IMR-90 (cell line): Measurements from ENCODE around the gene TMEM181. TPM values are rescaled to one million over a fixed set of nuclear protein-coding genes. Genes with fewer than 3 reads are reported as not detected.

ENCODE experiments used
- ATAC-seq: fragments of 200-7000 bp; cut with Tn5 transposase; 2 replicates; pipeline ENCODE4 v1.9.1; 2020; ENCODE audit warnings: low read depth, mild to moderate bottlenecking, moderate library complexity
- BruUV-seq: library from RNA; stranded (reverse); fragments of 400-500 nt; replicated peaks from 2 replicates; lab custom pipeline; 2021; lab: Mats Ljungman, UMichigan
- CTCF ChIA-PET: fragments of 300-600 bp; formaldehyde crosslinking; extraction: SDS; loops from one replicate; lab custom pipeline; 2021; ENCODE audit warnings: antibody characterized with exemption; lab: Yijun Ruan, JAX
- POLR2A ChIA-PET: fragments of 300-600 bp; sonication (Branson Sonifier 250); formaldehyde crosslinking; loops from one replicate; lab custom pipeline; 2022; ENCODE audit warnings: antibody characterized with exemption; ENCODE audit not compliant: unreplicated experiment; lab: Charles Lee
- DNase-seq: peaks from one replicate; pipeline ENCODE4 v3.0.0; 2013
- H2AFZ ChIP-seq: replicated peaks from 2 replicates; pipeline ENCODE3; 2013; ENCODE audit warnings: low read length, mild to moderate bottlenecking; ENCODE audit not compliant: poor library complexity
- H2AK5ac ChIP-seq: 2 replicates; pipeline ENCODE4 v1.6.1; 2013; ENCODE audit warnings: low read depth, low read length, inconsistent platforms
- H2AK9ac ChIP-seq: replicated peaks from 2 replicates; pipeline ENCODE3; 2013; ENCODE audit warnings: mild to moderate bottlenecking, low read depth, low read length, moderate library complexity; ENCODE audit not compliant: poor library complexity
- H2BK120ac ChIP-seq: 2 replicates; pipeline ENCODE4 v1.6.1; 2013; ENCODE audit warnings: low read depth, low read length, inconsistent platforms
- H2BK15ac ChIP-seq: 3 replicates; pipeline ENCODE4 v1.6.1; 2013; ENCODE audit warnings: low read depth, low read length, inconsistent platforms
- H2BK20ac ChIP-seq: 2 replicates; pipeline ENCODE4 v1.6.1; 2013; ENCODE audit warnings: low read depth, mild to moderate bottlenecking, inconsistent platforms, low read length, moderate library complexity
- H2BK5ac ChIP-seq: 2 replicates; pipeline ENCODE4 v1.6.1; 2013; ENCODE audit warnings: mild to moderate bottlenecking, low read depth, low read length, inconsistent platforms; ENCODE audit not compliant: poor library complexity, severe bottlenecking
- H3K14ac ChIP-seq: replicated peaks from 2 replicates; pipeline ENCODE4 v1.6.1; 2013; ENCODE audit warnings: low read depth, low read length, inconsistent platforms
- H3K18ac ChIP-seq: 2 replicates; pipeline ENCODE4 v1.6.1; 2013; ENCODE audit warnings: low read depth, low read length, control low read depth
- H3K23ac ChIP-seq: 2 replicates; pipeline ENCODE4 v1.6.1; 2013; ENCODE audit warnings: low read depth, low read length, inconsistent platforms
- H3K27ac ChIP-seq: 2 replicates; pipeline ENCODE4 v1.5.1; 2013; ENCODE audit warnings: mild to moderate bottlenecking, control low read depth, low read length; ENCODE audit not compliant: insufficient read depth
- H3K27me3 ChIP-seq: 2 replicates; pipeline ENCODE4 v1.6.1; 2013; ENCODE audit warnings: low read length; ENCODE audit not compliant: control insufficient read depth, insufficient read depth
- H3K36me3 ChIP-seq: 2 replicates; pipeline ENCODE4 v1.6.1; 2013; ENCODE audit warnings: low read length, mixed read lengths; ENCODE audit not compliant: control insufficient read depth, insufficient read depth
- H3K4ac ChIP-seq: 2 replicates; pipeline ENCODE4 v1.6.1; 2013; ENCODE audit warnings: low read depth, low read length, inconsistent platforms
- H3K4me1 ChIP-seq: 2 replicates; pipeline ENCODE4 v1.6.1; 2013; ENCODE audit warnings: low read length, mixed read lengths; ENCODE audit not compliant: control insufficient read depth, insufficient read depth
- H3K4me2 ChIP-seq: 2 replicates; pipeline ENCODE4 v1.6.1; 2013; ENCODE audit warnings: low read depth, mild to moderate bottlenecking, control low read depth, low read length, moderate library complexity
- H3K4me3 ChIP-seq: 2 replicates; pipeline ENCODE4 v1.5.1; 2013; ENCODE audit warnings: low read depth, mild to moderate bottlenecking, control low read depth, low read length, moderate library complexity; ENCODE audit not compliant: insufficient read depth
- H3K56ac ChIP-seq: 2 replicates; pipeline ENCODE4 v1.6.1; 2013; ENCODE audit warnings: low read length, inconsistent platforms; ENCODE audit not compliant: insufficient read depth; ENCODE audit errors: extremely low read depth
- H3K79me1 ChIP-seq, 2 experiments: 2 replicates each; pipeline ENCODE4 v1.6.1; 2013; ENCODE audit warnings: low read length in 2 of 2, inconsistent platforms in 1 of 2, low read depth in 1 of 2
- H3K9ac ChIP-seq: 2 replicates; pipeline ENCODE4 v1.6.1; 2013; ENCODE audit warnings: low read depth, low read length, control low read depth
- H3K9me1 ChIP-seq: 2 replicates; pipeline ENCODE4 v1.6.1; 2013; ENCODE audit warnings: low read length, inconsistent platforms; ENCODE audit not compliant: insufficient read depth
- H3K9me3 ChIP-seq: 2 replicates; pipeline ENCODE4 v1.6.1; 2013; ENCODE audit warnings: low read length; ENCODE audit not compliant: control insufficient read depth, insufficient read depth
- H4K20me1 ChIP-seq: 2 replicates; pipeline ENCODE4 v1.6.1; 2013; ENCODE audit warnings: low read length, inconsistent platforms; ENCODE audit not compliant: insufficient read depth
- H4K5ac ChIP-seq: 2 replicates; pipeline ENCODE4 v1.6.1; 2013; ENCODE audit warnings: mild to moderate bottlenecking, low read depth, low read length, control low read depth
- H4K8ac ChIP-seq, 2 experiments: 2 replicates each; pipeline ENCODE4 v1.6.1; 2013; ENCODE audit warnings: low read depth in 2 of 2, low read length in 2 of 2, control low read depth in 1 of 2, inconsistent platforms in 1 of 2
- H4K91ac ChIP-seq: 2 replicates; pipeline ENCODE4 v1.6.1; 2013; ENCODE audit warnings: low read depth, low read length, inconsistent platforms; ENCODE audit not compliant: insufficient read depth
- BHLHE40 ChIP-seq: fragments of 150-350 bp; IDR thresholded peaks from 2 replicates; pipeline ENCODE4 v1.6.1; 2016; ENCODE audit warnings: mild to moderate bottlenecking, low read depth, low read length
- CEBPB ChIP-seq: IDR thresholded peaks from 2 replicates; pipeline ENCODE4 v1.6.1; 2012; ENCODE audit warnings: low read depth, low read length, improper control_type of control experiment
- CHD1 ChIP-seq: IDR thresholded peaks from 2 replicates; pipeline ENCODE4 v1.6.1; 2012; ENCODE audit warnings: low read depth, low read length, improper control_type of control experiment
- CTCF ChIP-seq: conservative IDR thresholded peaks from 2 replicates; pipeline ENCODE4 v1.5.1; 2012; ENCODE audit warnings: mild to moderate bottlenecking, low read depth, low read length, improper control_type of control experiment
- ELK1 ChIP-seq: fragments of 150-350 bp; IDR thresholded peaks from 2 replicates; pipeline ENCODE4 v1.6.1; 2016; ENCODE audit warnings: low read depth, mild to moderate bottlenecking, low read length, moderate library complexity, borderline replicate concordance
- FOS ChIP-seq: fragments of 150-350 bp; IDR thresholded peaks from 2 replicates; pipeline ENCODE4 v1.6.1; 2016; ENCODE audit warnings: low read depth, low read length
- MAFK ChIP-seq: IDR thresholded peaks from 2 replicates; pipeline ENCODE4 v1.6.1; 2012; ENCODE audit warnings: low read depth, low read length, improper control_type of control experiment
- MAZ ChIP-seq: IDR thresholded peaks from 2 replicates; pipeline ENCODE4 v1.6.1; 2012; ENCODE audit warnings: low read depth, mild to moderate bottlenecking, low read length, improper control_type of control experiment, moderate library complexity, borderline replicate concordance
- MXI1 ChIP-seq: IDR thresholded peaks from 2 replicates; pipeline ENCODE4 v1.6.1; 2012; ENCODE audit warnings: low read depth, mild to moderate bottlenecking, low read length, moderate library complexity, borderline replicate concordance
- NFE2L2 ChIP-seq: fragments of 150-350 bp; IDR thresholded peaks from 2 replicates; pipeline ENCODE4 v1.6.1; 2016; ENCODE audit warnings: low read depth, mild to moderate bottlenecking, low read length
- POLR2A ChIP-seq: IDR thresholded peaks from 2 replicates; pipeline ENCODE4 v1.6.1; 2012; ENCODE audit warnings: mild to moderate bottlenecking, low read depth, low read length
- RAD21 ChIP-seq: IDR thresholded peaks from 2 replicates; pipeline ENCODE4 v1.6.1; 2012; ENCODE audit warnings: low read length, improper control_type of control experiment
- RCOR1 ChIP-seq: IDR thresholded peaks from 2 replicates; pipeline ENCODE4 v1.6.1; 2012; ENCODE audit warnings: mild to moderate bottlenecking, low read length, improper control_type of control experiment; ENCODE audit not compliant: insufficient replicate concordance
- RFX5 ChIP-seq: IDR thresholded peaks from 2 replicates; pipeline ENCODE4 v1.8.0; 2012; ENCODE audit warnings: low read depth, mild to moderate bottlenecking, low read length, moderate library complexity
- SMC3 ChIP-seq: fragments of 150-350 bp; IDR thresholded peaks from 2 replicates; pipeline ENCODE4 v1.6.1; 2016; ENCODE audit warnings: low read depth, mild to moderate bottlenecking, antibody characterized with exemption, low read length, moderate library complexity
- USF2 ChIP-seq: fragments of 150-350 bp; IDR thresholded peaks from 2 replicates; pipeline ENCODE4 v1.6.1; 2017; ENCODE audit warnings: mild to moderate bottlenecking, antibody characterized with exemption, low read length, low read depth
- WGBS, 2 experiments: methylation state at CpG; one replicate each; pipeline versions ENCODE4 v1.1.5 to v1.1.7; 2013; ENCODE audit warnings: missing lambda C conversion rate in 2 of 2; ENCODE audit not compliant: insufficient read length in 1 of 2; ENCODE audit errors: extremely low coverage in 2 of 2; 5-methylcytosine and 5-hydroxymethylcytosine counted together
- dilution Hi-C: fragments of 300-500 bp; cut with HindIII; formaldehyde crosslinking; loops from one replicate; pipeline ENCODE4 v1.14.3; 2018; ENCODE audit warnings: low sequenced_read_pairs; ENCODE audit not compliant: unreplicated experiment
- in situ Hi-C: fragments of 300-500 bp; cut with MboI; formaldehyde crosslinking; loops from 3 replicates; pipeline ENCODE4 v1.14.3; 2019; ENCODE audit warnings: low sequenced_read_pairs, inconsistent platforms, mixed read lengths
- intact Hi-C: fragments of 100-400 bp; cut with micrococcal nuclease; formaldehyde crosslinking; loops from 2 replicates; pipeline ENCODE4 v1.10.0; 2022
- polyA plus RNA-seq, 3 experiments: library from polyadenylated mRNA; depleted of rRNA; stranded (reverse); fragments of >200 nt; gene quantifications; 2 replicates each; pipeline ENCODE4 v1.2.3, GENCODE V29; 2012; ENCODE audit warnings: low replicate concordance in 1 of 3
- total RNA-seq: library from RNA; depleted of rRNA; stranded (reverse); fragments of >200 nt; gene quantifications from 2 replicates; pipeline ENCODE4 v1.2.3, GENCODE V29; 2012

TMEM181 gene
- total and polyA plus RNA-seq, 2 of the 4 experiments (the other 2 are of a cell fraction): 22.8 to 27.8 TPM

GRCh38 chr6:158608221-158608620, 48.3 kb downstream of the TMEM181 start:
- dilution Hi-C loops (no loop called here), intact Hi-C loops (no loop called here)
- BruUV-seq: no TSS peak

More at GRCh38 chr6:158608221-158608620, 48.3 kb downstream of the TMEM181 start:
- H2BK5ac ChIP-seq: no peak overlapping the region
- H3K23ac ChIP-seq: no peak overlapping the region
- 0 out of 2 replicates have a peak, but pooled peaks cover 5% of the 10 kb centered on the region for H4K20me1 ChIP-seq
- H4K5ac ChIP-seq: no peak overlapping the region
- no peaks in the 10 kb centered on the region; the same call in none of the 2 replicates for H3K9me1 ChIP-seq
- H3K9me3 ChIP-seq: no peaks in the 10 kb centered on the region
- no peak overlapping the region for H2AK5ac ChIP-seq
- in situ Hi-C loops: no loop called here
- H2AK9ac ChIP-seq: peak overlapping the region; percentile 63
- ATAC-seq (no peak), DNase-seq (no peak)
- TF ChIP-seq RCOR1 (no peak), USF2 (no peak), MXI1 (no peak), MAFK (no peak), SMC3 (no peak), CHD1 (no peak), MAZ (no peak), CTCF (no peak), CEBPB (no peak), RFX5 (no peak), RAD21 (no peak), FOS (no peak), BHLHE40 (no peak), POLR2A (no peak), ELK1 (no peak), NFE2L2 (no peak)
- WGBS, 2 experiments: 100% methylated on average over 7 of the region's 12 CpGs; no CpG with 5 or more reads in 1 of the 2 experiments
- no peak overlapping the region for H3K4me3 ChIP-seq
- no peak overlapping the region for H2BK120ac ChIP-seq
- no peak overlapping the region for H2BK20ac ChIP-seq
- CTCF ChIA-PET: no interaction called here
- H3K18ac ChIP-seq: no peak overlapping the region
- POLR2A ChIA-PET: no interaction called here
- peaks cover 7 to 37% of the 10 kb centered on the region in 2 experiments; a peak in 3 of 4 replicates for H3K79me1 ChIP-seq
- no peak overlapping the region for H3K4me2 ChIP-seq
- no peak overlapping the region for H4K91ac ChIP-seq
- H4K8ac ChIP-seq: no peak overlapping the region
- H3K36me3 ChIP-seq: peaks cover 45% of the 10 kb centered on the region
- no peak overlapping the region for H3K9ac ChIP-seq
- no peak overlapping the region for H2BK15ac ChIP-seq
- no peaks in the 10 kb centered on the region for H3K27me3 ChIP-seq
- no peak overlapping the region for H3K56ac ChIP-seq
- peak overlapping the region; percentile 44 for H2AFZ ChIP-seq
- H3K27ac ChIP-seq: no peak overlapping the region
- no peak overlapping the region for H3K14ac ChIP-seq
- H3K4ac ChIP-seq: no peak overlapping the region
- H3K4me1 ChIP-seq: no peaks in the 10 kb centered on the region
